Activated CD4-positive, alpha-beta T cell treated with anti-CD3 and anti-CD28 coated beads, Interleukin-10, Interleukin-2, amounts not matched to agents 100 ng/mL and 50 ng/mL, durations not matched to agents 16 hours and 8 hours (primary cell): ENCODE data around the gene PDX1.
A peak's percentile ranks its signal among the peaks of the same experiment; 100 is the strongest.
"Not testable (repeated sequence)": the region's sequence is repeated elsewhere in the genome, so short reads cannot be mapped to it uniquely, and the experiment has no call there.

Experiments
- DNase-seq: peaks from one replicate; pipeline ENCODE4 v3.0.0-alpha.2; 2020

The PDX1 gene

GRCh38 chr13:27956576-27957300, 36.9 kb downstream of the PDX1 start:
- no peak for DNase-seq

GRCh38 chr13:27959976-27960361, 40.2 kb downstream of the PDX1 start:
- no peak for DNase-seq

GRCh38 chr13:27960362-27961226, 40.8 kb downstream of the PDX1 start:
- peak; percentile 51 for DNase-seq

- DNase-seq = no peak
These were observed 41.7 kb downstream of the PDX1 start for GRCh38 chr13:27961227-27962085.

GRCh38 chr13:27962128-27962841, 42.5 kb downstream of the PDX1 start:
- no peak for DNase-seq

- DNase-seq = no peak
These were observed 43.2 kb downstream of the PDX1 start for GRCh38 chr13:27962982-27963381.

GRCh38 chr13:27963491-27963890, 43.7 kb downstream of the PDX1 start:
- no peak for DNase-seq

GRCh38 chr13:27964206-27964605, 44.4 kb downstream of the PDX1 start:
- not testable (repeated sequence) for DNase-seq

- no peak for DNase-seq
These were observed 45.0 kb downstream of the PDX1 start for GRCh38 chr13:27964741-27965323.

- DNase-seq = no peak
These were observed 45.5 kb downstream of the PDX1 start for GRCh38 chr13:27965343-27965739.

GRCh38 chr13:27965740-27966640, 46.2 kb downstream of the PDX1 start:
- DNase-seq = no peak

- no peak for DNase-seq
These were observed 46.9 kb downstream of the PDX1 start for GRCh38 chr13:27966641-27967202.

- DNase-seq = no peak
These were observed 47.5 kb downstream of the PDX1 start for GRCh38 chr13:27967203-27967735.

- no peak for DNase-seq
These were observed 48.0 kb downstream of the PDX1 start for GRCh38 chr13:27967736-27968315.

- DNase-seq = no peak
These were observed 48.7 kb downstream of the PDX1 start for GRCh38 chr13:27968316-27969081.

GRCh38 chr13:27969082-27969865, 49.5 kb downstream of the PDX1 start, which contains the start of gene CDX2:
TSS of gene CDX2 (minus strand) at chr13:27969315. CDS start at chr13:27969006, 309 bp downstream.
- no peak for DNase-seq

GRCh38 chr13:27969866-27970229, 50.0 kb downstream of the PDX1 start:
- DNase-seq = no peak
